Islet precursor cell (in vitro differentiated cells): Measurements from ENCODE around the gene UNC79.
A peak's percentile ranks its signal among the peaks of the same experiment; 100 is the strongest.

Experiments used
- DNase-seq: peaks from one replicate; pipeline ENCODE4 v3.0.0-alpha.2; 2018

Gene UNC79

GRCh38 chr14:93564918-93565317 lies 134.2 kb downstream of the UNC79 start:
- no peak for DNase-seq

GRCh38 chr14:93566065-93566693 lies 135.4 kb downstream of the UNC79 start:
- no peak for DNase-seq

DNA sequence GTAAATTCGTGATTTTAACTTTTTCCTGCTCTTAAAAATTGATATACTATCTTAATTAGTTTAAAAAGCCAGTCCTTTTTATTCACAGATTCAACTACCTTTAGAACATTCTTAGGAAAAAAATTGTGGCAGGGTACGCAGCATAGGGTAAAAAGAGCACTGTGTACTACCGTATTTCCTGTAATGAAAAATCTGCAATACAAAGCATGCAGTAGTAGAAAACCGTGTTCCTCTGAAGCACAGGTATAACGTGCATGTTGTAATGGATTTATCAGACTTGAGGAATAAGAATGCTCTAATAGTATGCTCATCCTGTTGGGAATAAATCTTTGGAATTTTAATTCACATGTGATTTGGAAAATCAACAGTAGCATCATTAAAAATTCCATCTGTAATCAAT lies 140.5 kb downstream of the UNC79 start:
- no peak for DNase-seq

DNA sequence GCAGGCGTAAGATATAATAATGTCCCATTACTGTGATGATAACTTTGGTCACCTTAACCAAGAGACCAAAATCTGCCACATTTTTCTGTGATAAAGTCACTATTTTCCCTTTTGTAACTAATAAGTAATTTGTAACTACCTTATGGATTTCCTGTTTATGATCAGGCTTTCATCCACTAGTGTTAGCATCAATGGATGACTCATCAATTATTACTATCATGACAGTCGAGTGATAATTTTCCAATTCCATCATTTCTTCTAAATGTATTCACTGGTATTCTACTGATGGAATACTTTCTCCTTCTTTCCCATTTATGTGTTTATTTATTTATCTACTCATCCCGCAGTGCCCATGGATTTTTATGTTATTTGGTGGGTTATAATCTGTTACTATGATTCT lies 148.4 kb downstream of the UNC79 start:
- no peak for DNase-seq

DNA sequence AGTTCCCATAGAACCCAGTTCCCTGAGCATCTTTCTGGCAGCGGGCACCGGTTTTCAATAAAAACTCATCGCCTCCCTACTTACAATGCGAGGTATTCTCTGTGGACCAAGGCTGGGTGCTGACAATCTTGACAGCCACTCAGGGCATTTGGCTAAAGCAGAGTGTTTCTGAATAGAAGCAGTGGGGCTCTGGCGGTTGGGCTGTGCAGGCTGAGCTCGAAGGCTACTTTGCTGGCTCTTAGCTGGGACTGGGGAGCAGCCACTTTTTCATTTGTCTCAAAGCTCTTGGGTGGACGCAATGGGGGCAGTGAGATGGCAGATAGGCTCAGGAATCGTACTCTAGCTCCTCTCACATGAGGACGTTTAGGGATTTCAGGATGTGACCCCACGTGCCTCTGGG lies 151.8 kb downstream of the UNC79 start:
- no peak for DNase-seq

- DNase-seq: no peak
Measured at GRCh38 chr14:93587330-93587729, 156.6 kb downstream of the UNC79 start.

DNA sequence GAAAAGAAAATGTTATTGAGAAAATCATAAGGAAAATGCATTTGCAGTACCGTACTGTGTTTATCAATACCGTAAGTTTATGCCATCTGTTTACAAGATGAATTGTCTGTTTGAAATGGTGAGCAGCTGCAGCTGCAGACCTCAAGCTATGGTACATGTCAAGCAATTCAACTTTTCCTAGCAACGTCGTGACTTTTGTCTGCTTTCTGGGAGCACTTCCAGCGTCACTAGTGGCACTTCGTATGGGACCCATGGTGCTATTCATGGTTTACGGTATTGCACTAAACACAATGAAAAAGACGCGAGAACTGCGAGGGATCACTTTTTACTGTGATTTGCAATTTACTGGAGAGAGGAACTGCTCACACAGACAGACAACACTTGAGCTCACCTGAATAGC lies 160.8 kb downstream of the UNC79 start:
- DNase-seq: no peak

DNA sequence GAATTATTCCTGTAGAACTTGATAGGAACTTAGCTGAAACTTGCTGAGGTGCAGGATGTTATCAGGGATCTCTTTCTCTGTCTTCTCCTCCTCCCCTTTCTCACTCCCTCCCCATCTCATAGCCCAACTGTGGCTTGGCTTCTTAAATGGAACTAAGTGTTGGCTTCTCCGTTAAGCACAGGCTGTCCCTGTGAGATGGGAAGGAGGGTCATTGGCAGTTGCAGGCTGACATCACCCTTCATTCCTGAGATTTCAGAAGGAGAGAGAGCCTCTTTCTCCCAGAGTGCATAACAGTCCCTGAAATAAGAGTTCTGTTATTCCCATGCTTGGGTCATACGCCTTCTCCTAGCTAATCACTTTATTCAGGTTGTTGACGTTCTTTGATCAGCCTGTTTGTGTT lies 162.0 kb downstream of the UNC79 start:
- DNase-seq: no peak

DNA sequence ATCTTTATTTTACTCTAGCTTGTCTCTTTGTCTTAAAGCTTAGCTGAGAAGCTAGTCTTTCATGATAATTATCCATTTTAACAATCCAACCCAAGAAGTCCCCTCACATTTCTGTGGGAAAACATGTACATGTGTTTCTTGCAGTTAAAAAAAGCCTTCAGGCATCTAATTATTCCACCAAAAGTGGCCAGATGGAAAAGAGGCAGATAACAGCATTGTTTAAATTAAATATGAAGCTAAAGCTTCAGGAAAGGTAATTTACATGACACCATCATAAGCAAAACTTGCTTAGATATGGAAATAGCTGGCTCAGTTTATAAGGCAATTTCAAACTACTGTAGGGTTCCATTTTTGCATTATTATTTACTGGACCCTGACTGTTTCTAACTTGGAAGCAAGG lies 175.4 kb downstream of the UNC79 start:
- no peak for DNase-seq

GRCh38 chr14:93619176-93619793 lies 188.5 kb downstream of the UNC79 start:
- no peak for DNase-seq

DNA sequence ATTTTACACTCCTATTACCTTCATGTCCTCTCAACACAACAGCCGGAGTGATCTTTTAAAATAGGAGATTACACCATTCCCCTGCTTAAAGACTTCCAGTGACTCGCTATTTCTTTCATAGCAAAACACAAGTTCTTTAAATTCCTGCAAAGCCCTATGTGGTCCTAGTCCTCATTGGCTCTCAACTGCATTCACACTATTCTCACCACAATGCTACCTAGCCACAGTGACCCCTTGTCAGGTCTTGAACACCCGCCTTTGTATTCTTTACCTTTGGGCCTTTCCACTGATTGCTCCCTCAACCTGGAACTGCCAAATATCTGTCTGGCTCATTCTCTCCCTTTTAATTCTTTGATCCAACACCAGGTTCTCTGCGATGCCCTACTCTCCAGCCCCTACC lies 197.3 kb downstream of the UNC79 start:
- DNase-seq: no peak

DNA sequence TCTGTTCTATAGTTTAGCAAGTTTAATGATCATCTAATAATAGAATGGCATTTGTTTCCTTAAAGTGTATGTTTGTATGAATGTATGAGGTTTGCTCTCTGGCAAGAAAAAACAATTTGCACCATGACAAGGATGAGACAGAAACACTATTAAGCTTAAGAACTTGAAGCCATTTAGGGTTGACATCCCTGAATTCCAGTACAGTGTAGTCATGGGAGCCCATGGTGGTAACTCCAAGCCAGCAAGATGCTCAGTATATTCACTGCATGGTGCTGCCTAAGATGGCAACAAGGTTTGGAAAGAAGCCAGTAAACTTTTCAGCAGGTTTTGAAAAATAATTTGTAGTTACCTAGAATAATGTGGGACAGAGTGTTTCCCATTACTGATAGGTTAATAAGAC lies 198.9 kb downstream of the UNC79 start:
- no peak for DNase-seq

DNA sequence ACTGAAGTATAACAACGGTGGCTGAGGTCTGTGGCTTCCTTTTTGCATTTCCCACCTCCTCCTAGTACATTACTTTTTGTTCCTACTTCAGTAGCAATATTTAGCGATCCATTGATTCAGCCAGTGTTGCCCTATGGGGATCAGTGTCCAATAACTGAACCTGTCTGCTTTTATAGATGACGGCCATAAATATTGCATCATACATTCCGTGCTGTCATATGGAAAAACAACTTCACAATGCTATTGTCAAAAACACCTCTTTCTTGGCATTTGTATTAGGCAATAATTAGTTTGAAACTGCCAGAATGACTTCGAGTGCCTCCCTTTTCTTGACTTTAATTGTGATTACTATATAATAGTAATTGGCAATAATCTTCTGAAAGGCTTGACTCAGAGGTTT lies 208.1 kb downstream of the UNC79 start:
- no peak for DNase-seq

GRCh38 chr14:93643127-93643526 lies 212.4 kb downstream of the UNC79 start:
- DNase-seq: no peak

DNA sequence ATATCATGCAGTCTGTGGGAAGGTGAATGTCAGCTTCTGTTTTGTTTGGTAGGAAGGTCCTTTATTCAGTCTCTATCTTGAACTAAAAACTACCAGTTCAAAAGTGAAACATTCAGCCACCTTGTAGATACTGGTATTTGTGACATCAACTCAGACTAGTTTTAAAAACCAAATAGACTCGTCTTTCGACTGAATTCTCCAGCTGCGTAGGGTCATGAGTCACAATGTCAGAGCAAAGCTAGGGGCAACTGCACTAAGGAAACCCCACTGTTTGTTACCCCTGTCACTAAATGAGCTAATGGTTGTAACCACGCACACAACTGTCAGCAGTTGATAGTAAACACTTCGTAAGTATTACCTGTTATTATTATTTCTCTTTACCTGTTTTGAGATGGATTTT lies 212.9 kb downstream of the UNC79 start:
- no peak for DNase-seq

DNA sequence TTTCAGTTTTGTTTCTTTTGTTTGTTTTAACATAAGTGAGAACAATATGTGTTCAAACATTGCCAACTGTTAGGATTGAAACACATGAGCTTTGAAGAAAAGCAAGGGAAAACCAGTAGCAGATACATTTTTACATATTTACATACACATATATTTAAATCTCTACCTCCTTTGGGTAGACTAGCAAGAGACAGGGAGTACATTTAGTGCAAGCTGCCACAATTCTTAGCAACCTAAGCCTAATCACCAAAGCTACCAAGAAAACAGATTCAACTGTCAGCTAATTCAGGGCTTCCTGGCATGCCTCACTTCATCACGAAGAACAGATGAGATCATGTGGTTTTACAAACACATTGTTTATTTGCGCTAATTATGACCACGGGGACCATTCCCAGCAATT lies 214.5 kb downstream of the UNC79 start:
- DNase-seq: no peak

- DNase-seq: peak; percentile 67
Measured at GRCh38 chr14:93648440-93649168, 217.9 kb downstream of the UNC79 start.

- DNase-seq: no peak
Measured at GRCh38 chr14:93654599-93654998, 223.9 kb downstream of the UNC79 start.

GRCh38 chr14:93655078-93655750 lies 224.5 kb downstream of the UNC79 start:
- DNase-seq: no peak

- DNase-seq: no peak
Measured at GRCh38 chr14:93657875-93658274, 227.1 kb downstream of the UNC79 start.

DNA sequence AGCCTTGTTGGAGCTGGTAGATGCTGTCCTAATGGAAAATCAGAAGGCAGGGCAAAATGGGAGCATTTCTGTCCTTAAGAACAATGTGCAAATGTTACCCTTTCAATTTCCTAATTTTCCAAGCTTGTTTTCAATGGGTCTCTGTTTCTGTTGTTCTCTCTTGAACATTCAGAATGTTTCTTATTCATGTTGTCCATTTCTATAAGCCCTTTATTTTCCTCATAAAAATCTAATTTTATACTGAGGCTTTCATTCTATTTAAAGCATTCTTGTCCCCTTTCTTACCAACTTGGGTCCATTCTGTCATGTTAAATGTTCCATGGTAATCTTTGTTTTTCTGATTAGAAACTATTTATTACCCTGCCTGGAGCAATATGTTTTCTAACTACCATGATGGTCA lies 232.6 kb downstream of the UNC79 start:
- DNase-seq: no peak

GRCh38 chr14:93665169-93665568 lies 234.4 kb downstream of the UNC79 start:
- no peak for DNase-seq

GRCh38 chr14:93669632-93670031 lies 238.9 kb downstream of the UNC79 start:
- no peak for DNase-seq

- DNase-seq: no peak
Measured at GRCh38 chr14:93674343-93674742, 243.6 kb downstream of the UNC79 start.
